Right ventricle myocardium inferior (tissue), 1 donor: ENCODE results near the gene PAK1. TPM values are rescaled to one million over a fixed set of nuclear protein-coding genes. Genes with fewer than 3 reads are reported as not detected.

Source experiments
- ATAC-seq: fragments of 200-7000 bp; cut with Tn5 transposase; one replicate; pipeline ENCODE4 v1.9.1; 2020; ENCODE audit warnings: mild to moderate bottlenecking, moderate library complexity
- DNase-seq: peaks from one replicate; pipeline ENCODE4 v3.0.0; 2021; ENCODE audit errors: missing footprints
- intact Hi-C: fragments of 100-400 bp; cut with DNase I; formaldehyde crosslinking; loops from one replicate; pipeline ENCODE4 v1.11.0; 2022
- total RNA-seq: library from RNA; stranded (reverse); fragmentation: NEBNext Ultra II Directional; extraction: Animal tissue kit (Norgen Biotek cat#: 25700); gene quantifications from one replicate; pipeline ENCODE4 v1.2.1, GENCODE V29; 2021
- donor health status: DM: no; HTN: yes; CAD: no; lungs with severe emphysema.

Gene PAK1
- total RNA-seq, 1 donor from 2014 or later = 10.1 TPM

GRCh38 chr11:77412814-77413213, 61.1 kb downstream of the PAK1 start:
- intact Hi-C loops = no loop called here
- ATAC-seq (no peak), DNase-seq (no peak)

- intact Hi-C loops = no loop called here
- peak; percentile 96 for DNase-seq
- peak; percentile 95 for ATAC-seq
Measured at GRCh38 chr11:77411717-77412441, 62.0 kb downstream of the PAK1 start.

- intact Hi-C loops = no loop called here
- DNase-seq (peak; percentile 81), ATAC-seq (peak; percentile 70)
Measured at GRCh38 chr11:77411137-77411707, 62.7 kb downstream of the PAK1 start.

GRCh38 chr11:77410076-77410827, 63.6 kb downstream of the PAK1 start:
- DNase-seq (no peak), ATAC-seq (no peak)

GRCh38 chr11:77409046-77409445, 64.8 kb downstream of the PAK1 start:
- intact Hi-C loops = no loop called here
- DNase-seq = no peak
- ATAC-seq = no peak

More at GRCh38 chr11:77410076-77410827, 63.6 kb downstream of the PAK1 start:
- intact Hi-C loops = no loop called here

- intact Hi-C loops = no loop called here
- DNase-seq (no peak), ATAC-seq (no peak)
Measured at GRCh38 chr11:77407613-77408012, 66.3 kb downstream of the PAK1 start.

- DNase-seq = no peak
- intact Hi-C loops = no loop called here
- ATAC-seq = no peak
Measured at GRCh38 chr11:77406396-77406795, 67.5 kb downstream of the PAK1 start.

- DNase-seq (no peak), ATAC-seq (no peak)
- intact Hi-C loops = no loop called here
Measured at GRCh38 chr11:77403211-77403610, 70.7 kb downstream of the PAK1 start.

GRCh38 chr11:77402218-77402556, 71.7 kb downstream of the PAK1 start:
- DNase-seq = no peak
- ATAC-seq = no peak
- intact Hi-C loops = no loop called here

GRCh38 chr11:77401486-77402217, 72.2 kb downstream of the PAK1 start:
- intact Hi-C loops = no loop called here
- ATAC-seq = no peak
- DNase-seq = no peak

GRCh38 chr11:77400775-77401449, 73.0 kb downstream of the PAK1 start:
- intact Hi-C loops = no loop called here
- ATAC-seq (no peak), DNase-seq (no peak)

GRCh38 chr11:77400271-77400670, 73.6 kb downstream of the PAK1 start:
- ATAC-seq (no peak), DNase-seq (no peak)
- intact Hi-C loops = no loop called here

- ATAC-seq (no peak), DNase-seq (no peak)
- intact Hi-C loops = no loop called here
Measured at GRCh38 chr11:77397631-77398030, 76.3 kb downstream of the PAK1 start.

- no peak for ATAC-seq
- no peak for DNase-seq
- intact Hi-C loops = no loop called here
Measured at GRCh38 chr11:77396911-77397310, 77.0 kb downstream of the PAK1 start.

GRCh38 chr11:77396305-77396704, 77.6 kb downstream of the PAK1 start:
- intact Hi-C loops = no loop called here
- ATAC-seq (no peak), DNase-seq (no peak)

GRCh38 chr11:77395460-77396173, 78.3 kb downstream of the PAK1 start:
- ATAC-seq = no peak
- intact Hi-C loops = no loop called here
- no peak for DNase-seq

GRCh38 chr11:77392842-77393241, 81.1 kb downstream of the PAK1 start:
- no peak for DNase-seq
- ATAC-seq = no peak
- intact Hi-C loops = no loop called here

GRCh38 chr11:77387701-77388100, 86.2 kb downstream of the PAK1 start:
- ATAC-seq (no peak), DNase-seq (no peak)
- intact Hi-C loops = no loop called here
